AG04450 (cell line): ENCODE data around the gene ATP5F1E. TPM values are rescaled to one million over a fixed set of nuclear protein-coding genes. Genes with fewer than 3 reads are reported as not detected.

Experiments used
- CTCF ChIA-PET: fragments of 300-600, 350-600 bp; formaldehyde crosslinking; extraction: SDS; loops from one replicate; lab custom pipeline; 2022; ENCODE audit warnings: antibody characterized with exemption, inconsistent platforms; lab: Charles Lee
- POLR2A ChIA-PET: fragments of 350-600 bp; formaldehyde crosslinking; extraction: SDS; loops from one replicate; lab custom pipeline; 2021; ENCODE audit warnings: antibody characterized with exemption, inconsistent platforms; lab: Yijun Ruan, JAX
- DNase-seq: peaks from one replicate; pipeline ENCODE4 v3.0.0-alpha.2; 2011; ENCODE audit warnings: low read depth, low spot score
- H3K27ac ChIP-seq: one replicate; pipeline ENCODE4 v1.5.1; 2012; ENCODE audit warnings: low read depth, low read length, control low read depth
- H3K27me3 ChIP-seq: one replicate; pipeline ENCODE4 v1.6.0; 2012; ENCODE audit warnings: low read length; ENCODE audit not compliant: control insufficient read depth, insufficient read depth
- H3K4me3 ChIP-seq: 2 replicates; pipeline ENCODE4 v1.5.1; 2011; ENCODE audit warnings: mild to moderate bottlenecking, low read depth, low read length, control low read depth
- H3K9me3 ChIP-seq: 2 replicates; pipeline ENCODE4 v1.5.1; 2012; ENCODE audit warnings: low read length; ENCODE audit not compliant: control insufficient read depth, insufficient read depth
- polyA plus RNA-seq: library from polyadenylated mRNA; depleted of rRNA; stranded (reverse); fragments of >200 nt; gene quantifications from 2 replicates; pipeline ENCODE4 v1.2.3, GENCODE V29; 2011
- TF ChIP-seq, protein P1 (sequence below): IDR thresholded peaks from 2 replicates; pipeline ENCODE4 v1.5.1; 2011; ENCODE audit warnings: low read depth, low read length, control low read depth, inconsistent platforms

Gene ATP5F1E
- polyA plus RNA-seq, 1 experiment, result 84.3 TPM

- POLR2A ChIA-PET, result no interaction called here
- H3K4me3 ChIP-seq, result no peak overlapping the region
- TF ChIP-seq, protein P1, sequence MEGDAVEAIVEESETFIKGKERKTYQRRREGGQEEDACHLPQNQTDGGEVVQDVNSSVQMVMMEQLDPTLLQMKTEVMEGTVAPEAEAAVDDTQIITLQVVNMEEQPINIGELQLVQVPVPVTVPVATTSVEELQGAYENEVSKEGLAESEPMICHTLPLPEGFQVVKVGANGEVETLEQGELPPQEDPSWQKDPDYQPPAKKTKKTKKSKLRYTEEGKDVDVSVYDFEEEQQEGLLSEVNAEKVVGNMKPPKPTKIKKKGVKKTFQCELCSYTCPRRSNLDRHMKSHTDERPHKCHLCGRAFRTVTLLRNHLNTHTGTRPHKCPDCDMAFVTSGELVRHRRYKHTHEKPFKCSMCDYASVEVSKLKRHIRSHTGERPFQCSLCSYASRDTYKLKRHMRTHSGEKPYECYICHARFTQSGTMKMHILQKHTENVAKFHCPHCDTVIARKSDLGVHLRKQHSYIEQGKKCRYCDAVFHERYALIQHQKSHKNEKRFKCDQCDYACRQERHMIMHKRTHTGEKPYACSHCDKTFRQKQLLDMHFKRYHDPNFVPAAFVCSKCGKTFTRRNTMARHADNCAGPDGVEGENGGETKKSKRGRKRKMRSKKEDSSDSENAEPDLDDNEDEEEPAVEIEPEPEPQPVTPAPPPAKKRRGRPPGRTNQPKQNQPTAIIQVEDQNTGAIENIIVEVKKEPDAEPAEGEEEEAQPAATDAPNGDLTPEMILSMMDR, result no peak
- DNase-seq, result no peak
- CTCF ChIA-PET, result interaction anchor here (3.6 kb wide), 1 partner anchor 13 kb away, joined by 15 read pairs; no protein-coding TSS in a partner anchor
- H3K27me3 ChIP-seq, result peaks cover 27% of the 10 kb centered on the region
- no peak overlapping the region for H3K27ac ChIP-seq
- H3K9me3 ChIP-seq, result no peaks in the 10 kb centered on the region
Observed at GRCh38 chr20:59074456-59074855, 42.3 kb upstream of the ATP5F1E start.

- DNase-seq, result no peak
- POLR2A ChIA-PET, result no interaction called here
Observed at GRCh38 chr20:59073582-59073981, 41.4 kb upstream of the ATP5F1E start.

DNA sequence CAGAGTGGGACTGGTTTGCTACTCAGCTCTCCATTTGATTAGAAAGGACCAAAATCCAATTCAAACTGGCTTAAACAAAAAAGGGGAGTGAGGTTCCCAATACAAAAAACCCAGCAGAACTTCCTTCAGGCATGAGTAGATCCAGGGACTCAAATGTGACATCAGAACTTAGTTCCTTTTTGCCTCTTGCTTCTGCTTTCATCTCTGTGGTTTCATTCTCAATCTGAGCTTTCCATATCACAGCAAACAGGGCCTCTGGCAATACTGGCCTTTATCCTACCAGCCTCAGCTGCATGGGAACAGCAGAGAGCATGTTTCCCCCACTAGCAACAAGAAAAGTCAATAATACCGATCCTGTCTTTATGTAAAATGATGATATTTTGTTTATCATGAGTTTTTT lies 39.1 kb upstream of the ATP5F1E start:
- no peak for DNase-seq
- ChIA-PET POLR2A (no interaction called here), CTCF (interaction anchor here (0.8 to 0.9 kb wide), 2 partner anchors 16 to 20 kb away, joined by 4 to 6 read pairs; no protein-coding TSS in a partner anchor)
- Histone ChIP-seq H3K4me3 (no peak overlapping the region), H3K27ac (no peak overlapping the region), H3K9me3 (no peaks in the 10 kb centered on the region), H3K27me3 (peaks cover 24% of the 10 kb centered on the region)
- TF ChIP-seq, protein P1, result no peak

More at GRCh38 chr20:59073582-59073981, 41.4 kb upstream of the ATP5F1E start:
- no peak overlapping the region for H3K27ac ChIP-seq
- CTCF ChIA-PET, result interaction anchor here (1.5 to 3.6 kb wide), 2 partner anchors 14 to 203 kb away, joined by 5 to 15 read pairs; no protein-coding TSS in a partner anchor
- TF ChIP-seq, protein P1, result no peak
- no peak overlapping the region for H3K4me3 ChIP-seq
- H3K27me3 ChIP-seq, result peaks cover 27% of the 10 kb centered on the region
- H3K9me3 ChIP-seq, result no peaks in the 10 kb centered on the region

DNA sequence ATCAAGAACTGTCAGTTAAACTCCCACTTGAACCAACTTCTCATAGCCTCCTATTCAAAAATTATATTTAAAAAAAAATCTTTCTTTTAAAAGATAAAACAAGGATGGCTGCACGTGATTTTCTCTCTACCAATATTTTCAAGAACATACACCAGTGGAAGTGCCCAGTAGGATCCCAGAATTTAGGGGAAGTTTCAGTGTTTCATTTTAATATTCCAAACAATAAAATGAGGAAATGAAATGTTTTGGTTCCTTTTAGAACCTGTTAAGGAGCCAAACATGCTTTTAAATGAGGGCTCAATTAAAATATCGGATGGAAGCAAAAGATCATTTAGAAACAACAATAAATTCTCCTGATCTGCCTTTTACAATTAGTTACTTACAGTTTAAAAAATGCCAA lies 36.9 kb upstream of the ATP5F1E start:
- Histone ChIP-seq H3K9me3 (no peaks in the 10 kb centered on the region), H3K27ac (no peak overlapping the region), H3K27me3 (peaks cover 17% of the 10 kb centered on the region), H3K4me3 (no peak overlapping the region)
- CTCF ChIA-PET, result interaction anchor here (1.3 kb wide), 1 partner anchor 19 kb away, joined by 4 read pairs; no protein-coding TSS in a partner anchor
- no peak for DNase-seq
- TF ChIP-seq, protein P1, result no peak
- POLR2A ChIA-PET, result no interaction called here

DNA sequence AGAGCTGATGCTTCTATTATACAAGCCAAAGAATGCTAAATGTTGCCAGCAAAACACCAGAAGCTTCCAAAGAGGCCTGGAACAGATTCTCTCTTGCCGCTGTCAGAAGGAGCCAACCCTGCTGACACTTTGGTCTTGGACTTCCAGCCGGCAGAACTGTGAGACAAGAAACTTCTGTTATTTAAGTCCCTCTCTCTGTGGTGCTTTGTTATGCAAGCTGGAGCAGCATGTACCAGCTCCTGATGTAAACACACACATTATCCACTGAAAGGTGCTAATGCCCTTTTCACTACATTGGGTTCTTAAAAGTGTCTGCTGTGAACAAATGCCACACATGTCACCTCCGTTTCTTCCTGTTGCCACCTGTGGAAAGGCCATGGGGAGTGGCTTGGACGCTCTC lies 36.4 kb upstream of the ATP5F1E start:
- Histone ChIP-seq H3K9me3 (no peaks in the 10 kb centered on the region), H3K27me3 (peaks cover 17% of the 10 kb centered on the region), H3K4me3 (no peak overlapping the region), H3K27ac (no peak overlapping the region)
- TF ChIP-seq, protein P1, result no peak
- no peak for DNase-seq
- CTCF ChIA-PET, result no interaction called here
- POLR2A ChIA-PET, result no interaction called here
